Renal cortical epithelial cell (primary cell): ENCODE measurements around the gene ANKDD1A. TPM values are rescaled to one million over a fixed set of nuclear protein-coding genes. Genes with fewer than 3 reads are reported as not detected.
A peak's percentile ranks its signal among the peaks of the same experiment; 100 is the strongest.

Experiments used
- DNase-seq: peaks from one replicate; pipeline ENCODE4 v3.0.0-alpha.2; 2011; ENCODE audit warnings: low read depth
- total RNA-seq: library from RNA; depleted of rRNA; stranded (reverse); fragments of >200 nt; gene quantifications from 2 replicates; pipeline ENCODE4 v1.2.3, GENCODE V29; 2014

The ANKDD1A gene
- total RNA-seq, 1 donor from 2014 or later: 1.1 TPM

DNA sequence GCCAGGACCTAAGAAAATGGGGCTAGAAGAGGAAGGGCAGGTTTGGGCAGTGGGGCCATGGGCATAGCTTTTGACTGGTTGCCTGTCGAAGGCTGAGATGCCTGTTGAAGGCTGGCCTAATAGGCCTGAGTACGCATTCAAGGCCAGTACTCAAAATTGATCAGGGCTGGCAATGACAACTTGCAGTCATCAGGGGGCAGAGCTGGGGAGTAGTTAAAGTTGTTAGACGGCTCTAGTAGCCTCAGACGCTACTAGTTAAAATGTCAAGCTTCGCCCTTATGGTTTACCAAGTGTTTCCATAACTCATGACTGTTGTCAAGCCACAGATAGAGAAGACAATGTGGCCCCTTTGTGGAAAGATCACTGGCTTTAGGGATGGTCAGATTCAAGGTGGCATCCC is 49.3 kb downstream of the ANKDD1A start:
- DNase-seq: no peak

DNA sequence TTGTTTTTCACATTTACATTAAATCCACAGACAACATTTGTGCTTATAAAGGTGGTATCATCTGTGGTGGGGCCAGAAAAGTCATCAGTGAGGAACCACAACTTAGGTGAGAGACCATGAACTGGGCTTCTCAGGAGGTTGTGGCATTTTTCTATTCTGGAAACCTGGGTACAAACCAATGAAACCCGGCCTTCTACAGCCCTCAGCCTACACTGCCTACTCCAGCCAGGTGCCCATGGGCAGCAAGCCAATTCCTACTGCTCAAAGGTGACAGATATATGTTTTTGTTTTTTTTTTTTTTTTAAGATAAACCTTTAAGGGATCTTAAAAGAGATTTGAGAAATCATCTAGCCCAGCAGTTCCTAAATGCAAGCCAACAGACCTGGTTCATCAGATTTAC is 57.7 kb downstream of the ANKDD1A start:
- no peak for DNase-seq

DNA sequence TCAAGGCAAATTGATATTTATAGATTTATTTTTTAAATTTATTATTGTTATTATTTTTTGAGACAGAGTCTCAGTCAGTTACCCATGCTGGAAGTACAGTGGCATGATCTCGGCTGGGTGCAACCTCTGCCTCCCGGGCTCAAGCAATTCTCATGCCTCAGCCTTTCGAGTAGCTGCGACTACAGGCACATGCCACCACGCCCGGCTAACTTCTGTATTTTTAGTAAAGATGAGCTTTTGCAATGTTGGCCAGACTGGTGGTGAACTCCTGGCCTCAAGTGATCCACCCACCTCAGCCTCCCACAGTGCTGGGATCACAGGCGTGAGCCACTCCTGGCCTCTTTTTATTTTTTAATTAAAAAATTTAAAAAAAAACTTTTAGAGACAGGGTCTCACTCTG is 59.0 kb downstream of the ANKDD1A start:
- DNase-seq: no peak

DNA sequence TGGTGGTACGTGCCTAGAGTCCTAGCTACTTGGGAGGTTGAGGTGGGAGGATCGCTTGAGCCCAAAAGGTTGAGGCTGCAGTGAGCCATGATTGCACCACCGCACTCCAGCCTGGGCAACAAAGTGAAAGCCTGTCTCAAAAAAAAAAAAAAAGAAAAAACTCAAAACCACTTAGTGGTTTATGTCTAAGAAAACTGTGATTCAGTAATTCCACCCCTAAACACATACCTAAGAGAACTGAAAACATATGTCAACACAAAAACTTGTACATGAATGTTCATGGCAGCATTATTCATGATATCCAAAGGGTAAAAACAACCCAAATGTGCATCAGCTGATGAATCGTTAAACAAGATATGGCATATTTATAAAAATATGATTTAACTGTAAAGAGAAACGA is 63.7 kb downstream of the ANKDD1A start:
- no peak for DNase-seq

DNA sequence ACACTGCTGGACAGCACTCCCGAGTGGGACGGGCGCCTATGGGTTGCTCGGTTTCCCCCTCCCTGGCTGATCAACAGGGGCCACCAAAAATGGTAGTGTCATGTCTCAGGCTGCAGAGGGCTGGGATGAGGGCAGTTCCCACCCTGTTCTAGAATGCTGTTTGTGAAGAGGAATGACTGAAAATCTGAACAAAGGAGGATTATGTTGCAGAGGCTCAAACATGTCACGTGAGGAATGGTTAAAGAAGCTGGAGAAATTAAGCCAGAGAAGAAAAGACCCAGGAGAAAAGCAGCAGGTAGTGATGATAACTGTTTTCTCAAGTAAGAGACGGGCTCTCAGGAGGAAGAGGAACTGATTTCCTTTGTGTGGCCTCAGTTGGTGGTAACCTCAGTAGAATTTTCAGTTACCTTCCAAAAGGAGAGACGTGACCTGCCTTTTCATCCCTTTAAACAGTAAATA is 67.6 kb downstream of the ANKDD1A start:
- no peak for DNase-seq

DNA sequence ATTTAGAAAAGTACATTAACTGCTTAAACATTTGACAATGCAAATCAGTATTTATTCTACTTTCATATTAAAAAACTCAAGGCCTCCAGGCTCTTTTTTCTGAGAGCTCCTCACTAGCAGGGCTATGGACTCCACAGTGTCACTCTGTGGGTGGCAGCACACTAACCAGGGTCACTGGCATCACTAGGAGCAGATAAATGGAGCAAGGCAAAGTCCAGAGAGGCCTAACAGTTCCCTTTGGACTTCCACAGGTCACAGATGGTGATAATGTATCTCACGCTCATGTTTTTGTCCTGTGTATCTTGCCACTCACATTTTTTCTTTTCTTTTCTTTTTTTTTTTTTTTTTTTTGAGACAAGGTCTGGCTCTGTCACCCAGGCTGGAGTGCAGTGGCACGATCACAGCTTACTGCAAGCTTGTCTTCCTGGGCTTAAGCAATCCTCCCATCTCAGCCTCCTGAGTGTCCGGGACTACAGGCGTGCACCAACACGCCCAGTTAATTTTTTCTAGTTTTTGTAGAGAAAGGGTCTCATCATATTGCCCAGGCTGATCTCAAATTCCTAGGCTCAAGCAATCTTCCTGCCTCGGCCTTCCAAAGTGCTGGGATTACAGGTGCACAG is 70.2 kb downstream of the ANKDD1A start:
- no peak for DNase-seq

DNA sequence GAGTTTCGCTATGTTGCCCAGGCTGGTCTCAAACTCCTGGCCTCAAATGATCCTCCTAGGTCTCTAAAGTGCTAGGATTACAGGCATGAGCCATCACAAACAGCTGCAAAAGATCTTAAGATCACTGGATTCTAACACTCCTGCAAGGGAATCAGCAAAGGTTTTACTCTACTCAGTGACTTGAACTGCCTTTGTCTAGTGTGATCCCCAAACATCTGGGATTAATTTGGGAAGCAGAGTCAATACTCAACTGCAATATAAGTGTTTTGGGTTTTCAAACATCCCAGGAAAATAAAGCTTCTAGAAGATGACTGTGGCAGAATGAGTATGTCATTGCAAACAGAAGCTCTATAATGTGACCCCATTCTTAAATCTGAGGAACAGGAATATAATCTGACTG is 70.8 kb downstream of the ANKDD1A start:
- DNase-seq: no peak

DNA sequence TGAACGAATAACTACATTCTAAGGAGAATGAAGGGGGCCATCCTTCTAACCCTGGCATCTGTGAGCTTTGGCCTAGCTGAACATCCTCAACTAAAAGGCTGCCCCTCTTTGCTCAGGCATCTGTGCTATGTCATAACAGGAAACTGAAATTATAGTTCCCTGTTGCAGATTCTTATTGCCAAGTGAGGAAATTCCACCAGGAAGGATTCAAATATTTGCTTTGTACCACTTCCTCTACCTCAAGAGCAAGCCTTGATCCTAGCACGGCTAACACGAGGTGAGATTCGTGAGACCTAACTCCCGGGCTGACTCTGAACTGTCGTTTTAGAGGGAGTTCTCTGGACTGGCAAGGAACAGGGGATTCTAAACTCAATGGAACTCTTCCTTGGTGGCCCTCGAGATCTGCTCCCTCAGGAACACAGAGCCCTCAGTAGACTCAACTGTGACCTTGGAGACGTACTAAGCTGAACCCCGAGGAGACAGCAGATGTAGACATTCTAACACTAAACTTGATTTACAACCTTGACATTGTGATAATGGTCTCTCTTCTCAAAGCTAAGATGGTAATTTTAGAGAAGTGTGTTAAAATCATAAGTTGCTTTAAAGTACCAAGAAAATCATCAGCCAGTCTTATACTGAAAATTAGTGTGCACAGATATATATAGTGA is 73.8 kb downstream of the ANKDD1A start:
- no peak for DNase-seq

DNA sequence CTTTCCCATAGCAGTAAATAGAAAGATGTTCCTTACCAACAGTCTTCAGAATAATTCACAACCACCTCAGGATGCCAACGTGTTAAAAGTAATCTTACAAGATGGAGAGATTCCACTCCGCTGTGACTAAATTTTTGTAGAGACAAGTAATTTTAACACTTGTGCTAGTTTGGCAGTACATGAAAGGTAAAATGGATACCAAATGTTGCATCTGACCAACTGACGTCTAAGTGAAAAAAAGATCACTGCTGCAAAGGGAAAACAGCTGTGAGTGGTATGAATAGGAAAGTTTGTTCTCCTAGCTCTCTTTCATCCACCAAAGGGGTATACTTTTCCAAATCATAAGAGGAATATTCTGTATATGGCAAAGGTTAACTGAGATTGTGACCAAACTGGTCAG is 75.4 kb downstream of the ANKDD1A start:
- no peak for DNase-seq

DNA sequence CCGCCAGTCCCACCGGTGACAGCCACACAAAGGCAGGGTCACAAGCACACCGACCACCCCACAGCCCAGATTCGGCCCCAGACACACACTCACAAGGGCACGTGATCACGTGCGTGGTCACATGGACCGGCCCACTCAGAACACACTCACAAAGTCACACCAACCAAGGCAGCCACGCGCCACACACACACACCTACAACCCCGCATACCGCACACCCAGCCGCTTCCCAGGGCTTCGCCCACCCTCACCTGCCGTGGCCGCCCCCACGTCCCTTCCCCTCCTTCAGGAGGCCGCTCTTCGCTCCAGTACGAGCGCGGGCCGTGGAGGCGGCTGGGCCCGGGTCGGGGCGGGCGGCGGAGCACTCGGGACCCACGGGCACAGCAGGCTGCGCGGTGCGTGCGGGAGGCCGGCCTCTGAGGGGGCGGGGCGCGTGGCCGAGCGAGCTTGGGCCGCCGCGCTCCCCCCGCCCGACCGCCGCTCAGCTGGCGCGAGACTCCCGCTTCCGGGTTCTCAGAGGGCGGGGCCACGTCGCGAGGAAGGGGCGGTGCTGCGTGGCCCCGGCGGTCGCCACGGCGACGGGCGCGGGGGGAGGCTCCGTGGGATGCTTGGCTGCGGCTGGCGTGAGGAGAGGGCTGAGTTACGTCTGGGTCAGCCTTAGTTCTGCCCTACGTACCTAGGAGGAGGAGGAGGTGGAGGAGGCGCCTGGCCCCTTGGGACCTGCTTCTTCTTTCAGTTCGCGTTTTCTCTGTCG is 77.9 kb downstream of the ANKDD1A start, which contains the start of gene SPG21:
TSS of gene SPG21 (minus strand) at position 499 of the 752 bp plus-strand sequence. CDS start 6,345 bp downstream, outside the sequence.
- peak; percentile 81 for DNase-seq

DNA sequence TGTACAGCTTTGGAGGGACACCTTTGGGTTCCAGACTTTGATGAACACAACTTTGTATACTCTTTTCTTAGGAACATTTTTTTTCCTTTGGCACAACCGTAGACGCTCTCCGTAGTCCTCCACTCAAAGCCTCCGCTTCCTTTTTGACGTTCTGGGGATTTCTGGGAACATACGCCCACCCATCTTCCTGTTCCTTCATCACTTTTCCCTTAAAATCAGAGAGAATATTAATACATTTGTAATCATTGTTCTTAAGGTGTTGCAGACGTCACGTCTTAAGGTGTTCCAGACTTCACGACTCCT is 78.4 kb downstream of the ANKDD1A start:
- DNase-seq: no peak

DNA sequence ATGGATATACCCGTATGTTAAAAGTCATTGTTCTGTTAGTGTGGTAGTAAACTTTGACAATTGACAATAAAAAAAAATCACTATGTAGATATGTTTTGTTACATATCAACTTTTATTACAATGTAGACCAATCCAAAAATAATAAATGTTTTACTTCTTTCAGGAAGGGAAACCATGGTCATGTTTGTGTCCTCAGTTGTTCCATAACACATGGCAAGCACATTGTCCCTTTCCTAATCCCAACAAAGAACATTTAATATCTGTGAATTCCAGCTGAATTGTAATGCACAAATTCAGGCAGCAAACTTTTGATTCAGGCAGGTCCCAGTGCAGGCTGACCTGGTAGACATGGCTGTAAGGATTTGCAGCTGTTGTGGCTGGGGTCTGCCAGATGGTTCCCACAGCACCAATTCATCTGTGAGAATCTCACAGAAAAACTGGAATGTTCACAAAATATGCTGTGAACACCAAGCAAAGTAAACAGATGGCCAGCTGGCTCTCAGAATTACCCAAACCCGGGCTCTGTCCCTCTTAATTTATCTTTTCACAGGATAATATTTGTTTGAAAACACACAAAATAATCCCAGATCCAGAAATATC is 79.9 kb downstream of the ANKDD1A start:
- no peak for DNase-seq

DNA sequence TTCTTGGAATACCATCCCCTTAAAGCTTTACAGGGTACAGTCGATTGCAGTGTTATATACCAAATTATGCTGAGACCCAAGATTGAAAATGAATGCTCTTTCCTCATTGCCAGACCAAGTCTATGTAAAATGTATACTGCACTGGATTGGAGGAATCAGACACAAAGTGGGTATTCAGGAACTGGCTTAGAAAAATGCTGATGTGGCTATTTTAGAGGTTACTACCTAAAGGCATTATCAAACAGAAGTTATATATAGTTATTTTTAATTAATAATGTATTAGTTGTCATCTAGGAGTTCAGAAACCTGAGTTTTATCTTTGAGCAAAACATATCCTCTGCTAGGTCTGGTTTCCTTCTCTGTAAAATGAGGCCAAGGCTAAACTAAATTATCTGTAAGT is 81.6 kb downstream of the ANKDD1A start:
- DNase-seq: no peak

DNA sequence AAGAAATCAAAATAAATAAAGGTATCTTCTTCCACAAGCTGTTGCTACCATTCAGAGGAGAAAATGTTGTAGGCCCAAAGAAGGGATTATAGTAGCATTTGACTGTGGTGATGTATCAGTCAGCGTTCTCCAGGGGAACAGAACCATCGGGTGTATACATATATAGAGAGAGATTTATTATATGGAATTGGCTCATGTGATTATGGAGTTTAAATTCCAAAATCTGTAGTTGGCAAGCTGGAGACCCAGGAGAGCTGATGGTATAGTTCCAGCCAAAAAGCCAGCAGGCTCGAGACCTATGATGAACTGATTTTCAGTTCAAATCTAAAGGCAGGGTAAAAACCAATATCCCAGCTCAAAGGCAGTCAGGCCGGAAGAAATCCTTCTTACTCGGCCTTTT is 85.4 kb downstream of the ANKDD1A start:
- no peak for DNase-seq

DNA sequence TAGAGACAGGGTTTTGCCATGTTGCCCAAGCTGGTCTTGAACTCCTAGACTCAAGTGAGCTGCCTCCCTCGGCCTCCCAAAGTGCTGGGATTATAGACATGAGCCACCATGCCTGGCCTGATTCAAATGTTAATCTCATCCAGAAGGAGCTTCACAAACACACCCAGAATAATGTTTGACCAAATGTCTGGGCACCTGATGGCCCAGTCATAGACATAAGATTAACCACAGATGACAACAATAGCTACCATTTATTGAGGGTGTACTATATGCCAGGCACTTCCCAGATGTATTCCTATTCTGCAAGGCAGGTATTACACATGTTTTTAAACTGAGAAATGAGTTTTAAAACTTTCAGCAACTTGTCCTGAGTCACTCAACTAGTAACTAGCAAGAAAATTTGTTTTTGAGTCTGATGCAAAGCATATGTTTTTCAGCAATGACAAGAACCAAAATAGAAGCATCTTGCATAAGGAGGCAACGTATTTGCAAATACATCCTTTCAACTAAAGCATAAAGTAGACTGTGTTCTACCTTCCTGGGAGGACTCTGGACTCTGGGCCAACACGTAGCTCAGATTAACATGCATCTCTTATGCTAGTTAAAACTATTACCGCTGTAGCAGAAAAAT is 86.2 kb downstream of the ANKDD1A start:
- DNase-seq: no peak

DNA sequence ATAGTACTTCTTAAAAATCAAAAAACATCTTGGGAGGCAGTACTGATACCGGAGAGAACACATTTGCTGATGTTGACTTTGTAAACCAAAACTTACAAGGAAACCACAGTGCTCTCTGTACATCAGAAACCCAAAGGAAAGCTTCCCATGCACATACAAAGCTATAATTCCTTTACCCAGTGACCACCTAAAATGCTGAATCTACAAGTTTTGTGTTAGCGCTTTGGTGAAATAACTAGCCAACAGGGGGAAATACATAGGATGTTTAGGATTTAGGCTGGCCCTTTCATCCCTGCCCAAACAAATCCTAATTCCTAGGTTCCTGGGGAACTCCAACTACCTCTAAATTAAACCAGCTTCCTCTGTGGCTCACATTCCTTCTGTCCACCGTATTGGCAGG is 93.3 kb downstream of the ANKDD1A start:
- DNase-seq: no peak

DNA sequence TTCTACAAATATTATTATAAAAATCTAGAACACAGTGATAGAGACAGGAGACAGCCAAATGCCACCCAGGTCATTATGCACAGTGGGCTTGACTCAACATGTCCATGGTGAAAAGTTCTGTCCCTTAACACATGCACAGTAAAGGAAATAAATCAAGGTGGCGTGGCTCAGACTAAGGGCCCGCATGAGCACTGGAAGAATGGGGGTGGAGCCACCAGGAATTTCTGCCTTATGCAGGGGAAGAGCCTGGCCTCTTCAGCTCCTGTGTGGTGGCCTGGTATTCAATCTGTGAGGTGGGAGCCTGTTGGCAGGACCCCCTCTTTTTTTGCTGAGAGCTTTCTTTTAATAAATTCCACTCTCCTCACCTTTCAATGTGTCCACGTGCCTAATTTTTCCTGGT is 95.2 kb downstream of the ANKDD1A start:
- no peak for DNase-seq

Other genes with a start within 250 kb of the ANKDD1A start
- 0.05 TPM in 1 of 2 replicates, not detected in the other for gene RBPMS2, start 136.3 kb upstream of the ANKDD1A start, total RNA-seq
- 0.60 and 5.7 TPM in 2 replicates for gene PIF1, start 86.3 kb upstream of the ANKDD1A start, total RNA-seq
- 8.7 and 11.9 TPM in 2 replicates for gene PLEKHO2, start 70.0 kb upstream of the ANKDD1A start, total RNA-seq
- gene SPG21, start 78.0 kb downstream of the ANKDD1A start, total RNA-seq: 59.7 and 95.5 TPM in 2 replicates
- 22.6 and 33.7 TPM in 2 replicates for gene MTFMT, start 117.7 kb downstream of the ANKDD1A start, total RNA-seq
- gene SLC51B, start 133.5 kb downstream of the ANKDD1A start, total RNA-seq: 0.15 TPM in 1 of 2 replicates, not detected in the other
- not detected in 2 replicates for gene RASL12, start 156.1 kb downstream of the ANKDD1A start, total RNA-seq
- not detected in 2 replicates for gene KBTBD13, start 164.8 kb downstream of the ANKDD1A start, total RNA-seq
- gene UBAP1L, start 203.3 kb downstream of the ANKDD1A start, total RNA-seq: under 0.01 and 1.4 TPM in 2 replicates
- 12.9 and 18.4 TPM in 2 replicates for gene PDCD7, start 221.9 kb downstream of the ANKDD1A start, total RNA-seq